ENCODE data around the gene ARHGAP30. TPM values are rescaled to one million over a fixed set of nuclear protein-coding genes. Genes with fewer than 3 reads are reported as not detected.

Gene ARHGAP30
- total RNA-seq, 1 donor from 2014 or later, result 14.5 TPM

- peaks cover 16% of the 10 kb centered on the region for H3K4me1 ChIP-seq
- TF ChIP-seq POLR2A (IDR thresholded peaks at IDR 0.05), result no peak
- no peak for TF ChIP-seq POLR2AphosphoS5 (IDR thresholded peaks at IDR 0.05; ENCODE audit: insufficient read depth in 1 of 2, low read depth in 1 of 2)
- TF ChIP-seq, protein P1, sequence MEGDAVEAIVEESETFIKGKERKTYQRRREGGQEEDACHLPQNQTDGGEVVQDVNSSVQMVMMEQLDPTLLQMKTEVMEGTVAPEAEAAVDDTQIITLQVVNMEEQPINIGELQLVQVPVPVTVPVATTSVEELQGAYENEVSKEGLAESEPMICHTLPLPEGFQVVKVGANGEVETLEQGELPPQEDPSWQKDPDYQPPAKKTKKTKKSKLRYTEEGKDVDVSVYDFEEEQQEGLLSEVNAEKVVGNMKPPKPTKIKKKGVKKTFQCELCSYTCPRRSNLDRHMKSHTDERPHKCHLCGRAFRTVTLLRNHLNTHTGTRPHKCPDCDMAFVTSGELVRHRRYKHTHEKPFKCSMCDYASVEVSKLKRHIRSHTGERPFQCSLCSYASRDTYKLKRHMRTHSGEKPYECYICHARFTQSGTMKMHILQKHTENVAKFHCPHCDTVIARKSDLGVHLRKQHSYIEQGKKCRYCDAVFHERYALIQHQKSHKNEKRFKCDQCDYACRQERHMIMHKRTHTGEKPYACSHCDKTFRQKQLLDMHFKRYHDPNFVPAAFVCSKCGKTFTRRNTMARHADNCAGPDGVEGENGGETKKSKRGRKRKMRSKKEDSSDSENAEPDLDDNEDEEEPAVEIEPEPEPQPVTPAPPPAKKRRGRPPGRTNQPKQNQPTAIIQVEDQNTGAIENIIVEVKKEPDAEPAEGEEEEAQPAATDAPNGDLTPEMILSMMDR (IDR thresholded peaks at IDR 0.05), result no peak
- H3K36me3 ChIP-seq, result peaks cover 0 to 15% of the 10 kb centered on the region in 2 donors
- DNase-seq (ENCODE audit: extremely low spot score in 2 of 2), result no peak
- H3K27ac ChIP-seq, result no peak overlapping the region
- H3K4me3 ChIP-seq, result no peak overlapping the region
- no peaks in the 10 kb centered on the region for H3K9me3 ChIP-seq
- no peaks in the 10 kb centered on the region for H3K27me3 ChIP-seq
- intact Hi-C loops (cut with DNase I), result no loop called here
These were observed 30.9 kb upstream of the ARHGAP30 start for GRCh38 chr1:161100556-161100955.

DNA sequence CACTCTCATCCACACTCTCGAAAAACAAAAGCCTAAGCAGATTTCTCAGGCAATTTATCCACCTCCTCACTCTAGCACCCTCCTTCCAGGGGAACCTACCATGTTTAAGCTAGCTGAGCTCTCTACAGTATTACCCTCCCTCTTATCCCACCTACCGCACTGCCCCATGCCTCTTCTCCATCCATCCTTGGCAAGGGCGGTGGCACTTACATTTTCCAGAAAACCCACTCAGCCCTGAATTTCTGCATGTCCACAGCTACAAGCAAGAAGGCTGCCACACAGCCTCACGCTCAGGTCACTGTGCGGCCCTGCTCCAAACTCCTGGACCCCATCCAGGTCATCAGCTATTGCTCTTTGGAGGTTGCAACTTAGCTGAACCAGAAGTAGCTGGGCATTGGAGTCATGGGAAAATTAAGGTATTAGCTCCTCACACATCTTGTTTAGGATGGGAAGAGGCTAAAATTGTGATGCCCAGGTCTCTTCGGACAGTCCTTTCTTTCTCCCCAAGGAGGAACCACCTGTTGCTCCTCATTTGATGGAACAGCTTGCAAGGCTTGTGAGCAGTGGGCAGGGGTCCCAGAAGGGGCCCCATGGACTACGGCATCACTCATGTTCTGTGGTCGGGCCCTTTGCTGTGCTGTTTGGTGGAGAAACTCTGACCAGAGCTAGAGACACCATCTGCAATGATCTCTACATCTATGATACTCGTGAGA, 29.6 kb upstream of the ARHGAP30 start:
- intact Hi-C loops (cut with DNase I), result loop anchor here (5.0 to 10.0 kb wide), 2 partner anchors 52 to 104 kb away; partner anchors contain the start of gene USF1
- H3K9me3 ChIP-seq, result no peaks in the 10 kb centered on the region
- H3K36me3 ChIP-seq, result peaks cover 0 to 15% of the 10 kb centered on the region in 2 donors
- peaks cover 16% of the 10 kb centered on the region for H3K4me1 ChIP-seq
- H3K27me3 ChIP-seq, result no peaks in the 10 kb centered on the region
- DNase-seq (ENCODE audit: extremely low spot score in 2 of 2), result no peak
- TF ChIP-seq, protein P1 (IDR thresholded peaks at IDR 0.05), result no peak
- TF ChIP-seq POLR2AphosphoS5 (IDR thresholded peaks at IDR 0.05; ENCODE audit: insufficient read depth in 1 of 2, low read depth in 1 of 2) (no peak), POLR2A (IDR thresholded peaks at IDR 0.05) (no peak)
- H3K27ac ChIP-seq, result no peak overlapping the region
- peak overlapping the region; percentile 43 to 52 for H3K4me3 ChIP-seq

GRCh38 chr1:161098210-161099068, 28.7 kb upstream of the ARHGAP30 start, which contains the start of gene KLHDC9:
Gene KLHDC9, plus strand, starts transcription at chr1:161098361. Its CDS starts 175 bp downstream, at chr1:161098536.
- intact Hi-C loops (cut with DNase I), result loop anchor here (5.0 to 10.0 kb wide), 2 partner anchors 51 to 104 kb away; partner anchors contain the start of gene USF1
- Histone ChIP-seq H3K4me1 (peaks cover 16% of the 10 kb centered on the region), H3K27ac (peak within 1 kb of the TSS; percentile 31), H3K4me3 (peak within 1 kb of the TSS; percentile 43 to 52), H3K36me3 (peaks cover 0 to 15% of the 10 kb centered on the region in 2 donors), H3K9me3 (no peaks in the 10 kb centered on the region), H3K27me3 (no peaks in the 10 kb centered on the region)
- TF ChIP-seq POLR2AphosphoS5 (IDR thresholded peaks at IDR 0.05; ENCODE audit: insufficient read depth in 1 of 2, low read depth in 1 of 2) (peak in 1 of 2 donors; percentile 40), POLR2A (IDR thresholded peaks at IDR 0.05) (no peak)
- TF ChIP-seq, protein P1 (IDR thresholded peaks at IDR 0.05), result peak in 1 of 3 experiments; percentile 4
- no peak for DNase-seq (ENCODE audit: extremely low spot score in 2 of 2)

GRCh38 chr1:161096530-161096929, 26.8 kb upstream of the ARHGAP30 start:
- TF ChIP-seq POLR2AphosphoS5 (IDR thresholded peaks at IDR 0.05; ENCODE audit: insufficient read depth in 1 of 2, low read depth in 1 of 2) (peak in 1 of 2 donors; percentile 63), POLR2A (IDR thresholded peaks at IDR 0.05) (no peak)
- TF ChIP-seq, protein P1 (IDR thresholded peaks at IDR 0.05), result no peak
- H3K9me3 ChIP-seq, result no peaks in the 10 kb centered on the region
- H3K27ac ChIP-seq, result no peak overlapping the region
- DNase-seq (ENCODE audit: extremely low spot score in 2 of 2), result peak in 1 of 2 donors; percentile 25
- intact Hi-C loops (cut with DNase I), result loop anchor here (5.0 to 10.0 kb wide), 2 partner anchors 49 to 102 kb away; partner anchors contain the start of gene USF1
- H3K36me3 ChIP-seq, result peaks cover 0 to 15% of the 10 kb centered on the region in 2 donors
- H3K4me3 ChIP-seq, result no peak overlapping the region
- peaks cover 16% of the 10 kb centered on the region for H3K4me1 ChIP-seq
- H3K27me3 ChIP-seq, result no peaks in the 10 kb centered on the region

Measured in vagina (tissue), 2 donors.